Loucy (cell line): ENCODE results near the gene SDHA.

Experiments
- H2AFZ ChIP-seq: fragments of 200-600 bp; sonication (generic); 2 replicates; pipeline ENCODE4 v1.6.0; 2016; ENCODE audit warnings: antibody characterized with exemption, mild to moderate bottlenecking, low read length, moderate library complexity
- H3F3A ChIP-seq: fragments of 200-600 bp; 2 replicates; pipeline ENCODE4 v1.6.0; 2016; ENCODE audit warnings: antibody characterized with exemption, low read depth, mild to moderate bottlenecking
- H3K27me3 ChIP-seq: fragments of 200-600 bp; sonication (generic); 2 replicates; pipeline ENCODE4 v1.6.1; 2014; ENCODE audit warnings: low read length, mild to moderate bottlenecking; ENCODE audit not compliant: insufficient read depth, poor library complexity, severe bottlenecking
- H3K36me3 ChIP-seq: fragments of 200-600 bp; sonication (generic); 2 replicates; pipeline ENCODE4 v1.6.1; 2016; ENCODE audit warnings: low read length; ENCODE audit not compliant: insufficient read depth
- H3K4me1 ChIP-seq: fragments of 200-600 bp; sonication (generic); 2 replicates; pipeline ENCODE4 v1.5.1; 2014; ENCODE audit warnings: low read length, mild to moderate bottlenecking; ENCODE audit not compliant: insufficient read depth, poor library complexity, severe bottlenecking
- H3K4me2 ChIP-seq: fragments of 200-600 bp; sonication (generic); 2 replicates; pipeline ENCODE4 v1.6.0; 2014; ENCODE audit warnings: antibody characterized with exemption, low read length, low read depth, mild to moderate bottlenecking; ENCODE audit not compliant: poor library complexity, severe bottlenecking
- H3K4me3 ChIP-seq: fragments of 200-600 bp; sonication (generic); 2 replicates; pipeline ENCODE4 v1.5.1; 2014; ENCODE audit warnings: low read length, mild to moderate bottlenecking, mixed read lengths; ENCODE audit not compliant: poor library complexity, severe bottlenecking
- H3K79me2 ChIP-seq: fragments of 200-600 bp; sonication (generic); 2 replicates; pipeline ENCODE4 v1.6.1; 2014; ENCODE audit warnings: low read length; ENCODE audit not compliant: insufficient read depth
- H3K9ac ChIP-seq: fragments of 200-600 bp; sonication (generic); 2 replicates; pipeline ENCODE4 v1.6.0; 2014; ENCODE audit warnings: mild to moderate bottlenecking, low read depth, low read length, moderate library complexity; ENCODE audit not compliant: poor library complexity, severe bottlenecking
- H3K9me2 ChIP-seq: fragments of 200-600 bp; sonication (generic); replicated peaks from 2 replicates; pipeline ENCODE4 v1.6.1; 2016; ENCODE audit warnings: low read depth, low read length, mixed read lengths
- H3K9me3 ChIP-seq: fragments of 200-600 bp; sonication (generic); 2 replicates; pipeline ENCODE4 v1.6.1; 2014; ENCODE audit warnings: mild to moderate bottlenecking, antibody characterized with exemption, low read length, low read depth; ENCODE audit not compliant: insufficient read depth
- H4K20me1 ChIP-seq: fragments of 200-600 bp; sonication (generic); 2 replicates; pipeline ENCODE4 v1.6.0; 2014; ENCODE audit warnings: antibody characterized with exemption, low read length, mild to moderate bottlenecking; ENCODE audit not compliant: insufficient read depth, poor library complexity, severe bottlenecking
- EZH2phosphoT487 ChIP-seq: fragments of 200-600 bp; IDR thresholded peaks from 2 replicates; pipeline ENCODE4 v1.6.1; 2018; ENCODE audit warnings: antibody characterized with exemption, mild to moderate bottlenecking, moderate library complexity, borderline replicate concordance
- TF ChIP-seq, protein P1 (sequence below): fragments of 200-600 bp; sonication (generic); conservative IDR thresholded peaks from 2 replicates; pipeline ENCODE4 v1.5.1; 2014; ENCODE audit warnings: mild to moderate bottlenecking, antibody characterized with exemption, low read length

Gene SDHA

DNA sequence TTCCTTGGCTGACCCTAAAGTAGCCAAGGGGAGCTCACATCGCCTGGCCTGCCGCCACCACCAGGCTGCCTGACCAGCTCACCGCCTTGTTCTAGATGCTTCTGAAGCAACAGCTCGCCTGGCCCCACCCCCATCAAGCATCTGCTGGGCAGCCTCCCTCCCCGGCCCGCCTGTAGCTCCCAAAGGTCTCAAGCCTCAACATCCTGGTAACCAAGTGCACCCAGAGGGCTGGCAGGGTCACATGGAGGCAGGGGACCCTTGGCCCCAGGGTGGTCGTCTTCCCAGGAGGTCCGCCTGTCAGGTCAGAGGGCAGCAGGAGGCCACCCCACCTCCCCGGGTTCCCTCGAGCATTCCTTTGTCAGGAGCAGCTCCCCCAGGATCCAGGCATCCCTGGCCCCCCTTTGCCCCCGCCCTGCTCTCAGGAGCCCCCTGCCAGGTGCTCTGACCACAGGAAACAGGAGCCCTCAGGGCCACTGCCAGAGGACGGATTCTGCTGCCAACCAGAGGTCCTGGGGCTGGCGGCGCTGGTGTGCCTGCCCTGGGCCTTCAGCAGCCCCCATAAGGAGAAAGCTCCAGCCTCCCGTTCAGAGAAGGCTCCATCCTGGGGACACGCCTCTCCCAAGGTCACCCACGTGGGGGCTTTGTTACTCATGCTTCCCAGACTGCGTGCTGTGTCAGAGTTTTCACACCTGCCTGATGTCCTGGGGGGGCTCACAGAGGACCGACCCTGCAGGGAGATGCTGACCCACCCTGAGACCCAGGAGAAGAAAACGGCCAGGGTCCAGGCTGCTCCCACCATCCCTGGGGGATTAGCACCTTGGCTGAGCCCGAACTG lies 30.3 kb upstream of the SDHA start:
- Histone ChIP-seq H3K27me3 (no peaks in the 10 kb centered on the region), H3K9me2 (no peaks in the 10 kb centered on the region), H3K4me3 (peak overlapping the region; percentile 32), H3K36me3 (no peaks in the 10 kb centered on the region), H3K4me1 (peaks cover 61% of the 10 kb centered on the region), H3K9me3 (no peaks in the 10 kb centered on the region), H3K9ac (peak overlapping the region; percentile 47), H3K4me2 (peak overlapping the region; percentile 56), H3F3A (no peaks in the 10 kb centered on the region), H2AFZ (peak overlapping the region; percentile 42), H4K20me1 (no peaks in the 10 kb centered on the region), H3K79me2 (no peaks in the 10 kb centered on the region)
- TF ChIP-seq, protein P1, sequence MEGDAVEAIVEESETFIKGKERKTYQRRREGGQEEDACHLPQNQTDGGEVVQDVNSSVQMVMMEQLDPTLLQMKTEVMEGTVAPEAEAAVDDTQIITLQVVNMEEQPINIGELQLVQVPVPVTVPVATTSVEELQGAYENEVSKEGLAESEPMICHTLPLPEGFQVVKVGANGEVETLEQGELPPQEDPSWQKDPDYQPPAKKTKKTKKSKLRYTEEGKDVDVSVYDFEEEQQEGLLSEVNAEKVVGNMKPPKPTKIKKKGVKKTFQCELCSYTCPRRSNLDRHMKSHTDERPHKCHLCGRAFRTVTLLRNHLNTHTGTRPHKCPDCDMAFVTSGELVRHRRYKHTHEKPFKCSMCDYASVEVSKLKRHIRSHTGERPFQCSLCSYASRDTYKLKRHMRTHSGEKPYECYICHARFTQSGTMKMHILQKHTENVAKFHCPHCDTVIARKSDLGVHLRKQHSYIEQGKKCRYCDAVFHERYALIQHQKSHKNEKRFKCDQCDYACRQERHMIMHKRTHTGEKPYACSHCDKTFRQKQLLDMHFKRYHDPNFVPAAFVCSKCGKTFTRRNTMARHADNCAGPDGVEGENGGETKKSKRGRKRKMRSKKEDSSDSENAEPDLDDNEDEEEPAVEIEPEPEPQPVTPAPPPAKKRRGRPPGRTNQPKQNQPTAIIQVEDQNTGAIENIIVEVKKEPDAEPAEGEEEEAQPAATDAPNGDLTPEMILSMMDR = no peak
- TF ChIP-seq EZH2phosphoT487 = no peak

DNA sequence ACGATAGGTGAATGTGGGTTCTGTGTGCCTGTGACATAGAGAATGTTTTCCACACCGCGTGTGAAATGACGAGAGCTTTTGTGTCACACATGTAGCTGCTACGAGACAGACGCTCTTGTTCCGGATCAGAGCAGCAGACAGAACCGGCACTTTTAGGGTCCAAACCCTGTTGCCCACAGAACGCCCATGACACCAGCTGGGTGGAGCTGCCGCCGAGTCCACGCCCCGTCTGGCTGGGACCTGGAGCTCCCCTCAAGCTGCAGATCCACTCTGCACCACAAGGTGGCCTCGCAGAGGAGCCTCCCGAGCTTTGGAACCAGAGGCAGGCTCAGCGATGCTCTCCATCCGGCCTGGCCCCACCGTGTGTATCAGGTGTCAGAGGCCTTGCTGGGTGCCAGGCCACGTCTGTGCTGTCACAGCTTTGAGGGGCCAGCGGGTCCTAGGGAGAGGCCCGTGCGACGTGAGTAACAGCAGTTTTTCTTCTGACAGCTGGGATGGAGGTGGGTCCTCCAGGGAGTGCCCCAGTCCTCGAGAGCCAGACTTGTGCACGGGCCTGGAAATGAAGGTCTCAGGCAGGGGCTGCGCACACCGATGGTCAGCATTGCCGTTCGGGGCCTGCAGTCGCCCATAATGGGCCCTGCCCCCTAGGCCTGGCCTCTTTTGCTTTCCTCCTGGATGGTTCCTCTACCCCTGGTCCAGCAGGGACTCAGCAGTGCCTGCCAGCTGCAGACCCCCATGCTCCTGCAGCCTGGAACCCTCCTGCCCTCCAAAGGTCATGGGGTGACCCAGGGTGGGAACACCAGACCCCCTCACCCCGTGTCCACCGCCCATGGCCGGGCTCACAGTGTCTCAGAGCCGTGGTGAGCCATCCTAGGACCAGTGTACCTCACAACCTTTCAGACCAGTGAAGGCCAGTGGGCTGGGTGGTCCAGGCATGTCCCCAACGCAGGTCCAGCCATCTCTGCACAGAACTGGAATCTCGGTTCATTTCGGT lies 29.3 kb upstream of the SDHA start:
- Histone ChIP-seq H4K20me1 (no peaks in the 10 kb centered on the region), H3K36me3 (no peaks in the 10 kb centered on the region), H3K9me3 (no peaks in the 10 kb centered on the region), H3K9ac (peak overlapping the region; percentile 66), H3K4me3 (peak overlapping the region; percentile 32), H2AFZ (peak overlapping the region; percentile 42), H3K27me3 (no peaks in the 10 kb centered on the region), H3K79me2 (no peaks in the 10 kb centered on the region), H3K4me2 (peak overlapping the region; percentile 56), H3F3A (no peaks in the 10 kb centered on the region), H3K4me1 (peaks cover 61% of the 10 kb centered on the region), H3K9me2 (no peaks in the 10 kb centered on the region)
- TF ChIP-seq EZH2phosphoT487 = no peak
- TF ChIP-seq, protein P1 = peak; percentile 83

DNA sequence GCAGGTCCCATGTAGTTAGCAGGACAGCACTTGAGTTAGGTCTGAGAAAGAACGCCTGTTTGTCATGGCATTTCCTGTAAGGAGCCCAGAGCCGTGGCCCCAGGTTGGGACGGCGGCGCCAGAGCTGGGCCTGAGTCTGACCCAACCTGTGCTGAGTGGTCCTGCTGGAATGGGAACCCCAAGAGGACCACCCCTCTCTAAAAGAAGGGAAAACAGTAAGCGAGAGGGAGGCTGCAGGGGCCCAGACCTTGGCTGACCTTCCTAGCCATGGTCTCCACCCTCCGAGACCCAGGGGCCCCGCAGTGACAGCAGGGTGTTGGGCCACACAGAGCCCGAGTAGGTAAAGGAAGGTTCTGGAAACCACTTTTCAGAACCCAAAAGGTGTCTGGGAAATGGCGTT lies 28.6 kb upstream of the SDHA start:
- Histone ChIP-seq H3K9ac (peak overlapping the region; percentile 66), H2AFZ (no peak overlapping the region), H3K4me1 (peaks cover 61% of the 10 kb centered on the region), H3F3A (no peaks in the 10 kb centered on the region), H3K79me2 (no peaks in the 10 kb centered on the region), H4K20me1 (no peaks in the 10 kb centered on the region), H3K4me2 (peak overlapping the region; percentile 56), H3K36me3 (no peaks in the 10 kb centered on the region), H3K9me3 (no peaks in the 10 kb centered on the region), H3K4me3 (no peak overlapping the region), H3K27me3 (no peaks in the 10 kb centered on the region), H3K9me2 (no peaks in the 10 kb centered on the region)
- TF ChIP-seq, protein P1 = no peak
- TF ChIP-seq EZH2phosphoT487 = no peak
